HuH-7.5 (cell line): ENCODE measurements around the gene PLA2G2E.
"Not testable (repeated sequence)": the region's sequence is repeated elsewhere in the genome, so short reads cannot be mapped to it uniquely, and the experiment has no call there.

Source experiments
- DNase-seq: peaks from one replicate; pipeline ENCODE4 v3.0.0; 2011; ENCODE audit warnings: low spot score

PLA2G2E gene

DNA sequence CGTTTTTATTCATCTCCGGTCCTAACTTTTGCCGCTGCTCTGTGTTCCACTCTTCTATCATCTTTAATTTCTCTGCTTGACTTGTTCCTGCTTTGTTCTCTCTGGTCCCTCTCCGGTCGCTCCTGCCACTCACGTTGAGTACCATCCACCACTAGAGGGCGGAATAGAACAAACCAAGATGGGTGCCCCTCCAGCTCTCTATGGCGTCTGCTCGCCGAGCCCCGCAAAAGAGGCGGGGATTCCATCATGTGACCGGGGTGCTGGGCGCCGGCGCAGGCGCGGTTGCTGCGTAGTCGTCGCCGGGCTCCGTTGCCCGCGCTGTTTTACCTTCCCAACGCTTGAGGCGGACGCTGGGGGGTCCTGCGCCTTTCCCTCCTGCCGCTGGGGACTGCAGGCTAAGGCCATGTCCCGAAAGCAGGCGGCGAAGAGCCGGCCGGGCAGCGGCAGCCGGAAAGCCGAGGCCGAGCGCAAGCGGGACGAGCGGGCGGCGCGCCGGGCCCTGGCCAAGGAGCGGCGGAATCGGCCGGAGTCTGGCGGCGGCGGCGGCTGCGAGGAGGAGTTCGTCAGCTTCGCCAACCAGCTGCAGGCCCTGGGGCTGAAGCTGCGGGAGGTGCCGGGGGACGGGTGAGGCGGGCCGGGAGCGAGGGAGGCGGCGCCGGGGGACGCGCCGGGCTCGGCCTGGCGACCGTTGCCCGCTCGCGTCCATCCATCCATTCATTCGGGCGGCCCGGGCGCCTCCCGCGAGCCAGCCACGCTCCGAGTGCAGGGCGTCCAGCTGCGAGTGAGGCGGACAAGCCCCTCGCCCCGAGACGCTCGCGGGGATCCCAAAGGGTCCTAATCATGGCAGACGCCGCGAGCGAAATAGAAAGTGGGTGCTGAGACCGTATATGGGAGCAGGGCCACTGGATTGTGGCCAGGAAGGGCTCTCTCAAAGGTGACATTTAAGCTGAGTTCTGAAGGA lies 41.0 kb downstream of the PLA2G2E start, which contains the start of gene OTUD3:
Gene OTUD3, plus strand, starts transcription at position 285 of the 961 bp plus-strand sequence. Its CDS starts 119 bp downstream, at position 404.
- peak; percentile 85 for DNase-seq

DNA sequence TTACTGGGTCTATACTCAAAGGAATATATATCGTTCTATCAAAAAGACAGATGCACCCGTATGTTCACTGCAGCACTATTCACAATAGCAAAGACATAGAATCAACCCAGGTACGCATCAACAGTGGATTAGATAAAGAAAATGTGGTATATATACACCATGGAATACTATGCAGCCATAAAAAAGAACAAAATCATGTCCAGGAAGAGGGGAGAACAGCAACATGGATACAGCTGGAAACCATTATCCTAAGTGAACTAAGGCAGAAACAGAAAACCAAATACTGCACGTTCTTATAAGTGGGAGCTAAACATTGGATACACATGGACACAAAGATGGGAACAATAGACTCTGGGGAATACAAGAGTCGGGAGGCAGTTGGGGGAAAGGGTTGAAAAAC lies 42.6 kb downstream of the PLA2G2E start:
- DNase-seq = not testable (repeated sequence)

DNA sequence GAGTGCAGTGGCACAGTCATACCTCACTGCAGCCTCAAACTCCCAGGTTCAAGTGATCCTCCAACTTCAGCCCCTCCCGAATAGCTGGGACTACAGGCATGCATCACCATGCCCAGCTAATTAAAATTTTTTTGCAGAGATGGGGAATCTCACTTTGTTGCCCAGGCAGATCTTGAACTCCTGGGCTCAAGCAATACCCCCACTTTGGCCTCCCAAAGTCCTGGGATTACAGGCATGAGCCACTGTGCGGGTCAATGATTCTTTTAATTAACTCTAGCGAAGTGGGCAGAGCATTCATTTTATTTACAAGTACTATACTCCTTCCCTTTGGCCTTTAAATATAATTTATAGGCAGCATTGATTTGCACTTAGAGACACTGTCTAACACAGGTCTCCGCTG lies 43.8 kb downstream of the PLA2G2E start:
- no peak for DNase-seq

DNA sequence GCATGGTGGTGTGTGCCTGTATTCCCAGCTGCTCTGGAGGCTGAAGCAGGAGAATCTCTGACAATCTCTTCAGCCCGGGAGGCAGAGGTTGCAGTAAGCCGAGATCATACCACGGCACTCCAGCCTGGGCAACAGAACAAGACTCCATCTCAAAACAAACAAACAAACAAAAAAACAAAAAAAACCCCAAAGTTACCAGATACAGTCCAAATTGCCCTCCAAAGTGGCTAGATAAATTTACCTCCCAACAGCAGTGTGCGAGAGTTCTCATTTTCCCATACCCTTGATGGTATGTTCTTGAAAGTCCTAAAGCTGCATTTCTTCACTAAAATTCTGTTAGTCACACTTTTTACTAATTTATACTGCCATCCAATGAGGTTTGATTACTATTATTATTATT lies 44.2 kb downstream of the PLA2G2E start:
- DNase-seq = no peak

DNA sequence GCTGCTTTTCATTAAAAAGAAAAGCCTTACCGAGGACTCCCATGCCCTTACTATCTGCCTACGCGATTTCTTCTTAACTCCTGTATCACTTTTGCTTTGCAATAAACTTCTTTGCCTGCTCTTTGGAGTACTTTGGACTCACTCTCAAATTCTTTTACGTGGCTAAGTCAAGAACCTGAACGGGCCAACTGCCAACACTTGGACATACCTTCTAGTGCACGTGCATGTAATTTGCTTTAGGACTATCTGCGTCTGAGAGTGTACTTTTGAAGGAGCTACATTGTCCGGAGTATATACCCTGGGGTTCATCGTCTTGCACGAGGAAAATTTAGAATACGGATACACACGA lies 44.8 kb downstream of the PLA2G2E start:
- DNase-seq = no peak

DNA sequence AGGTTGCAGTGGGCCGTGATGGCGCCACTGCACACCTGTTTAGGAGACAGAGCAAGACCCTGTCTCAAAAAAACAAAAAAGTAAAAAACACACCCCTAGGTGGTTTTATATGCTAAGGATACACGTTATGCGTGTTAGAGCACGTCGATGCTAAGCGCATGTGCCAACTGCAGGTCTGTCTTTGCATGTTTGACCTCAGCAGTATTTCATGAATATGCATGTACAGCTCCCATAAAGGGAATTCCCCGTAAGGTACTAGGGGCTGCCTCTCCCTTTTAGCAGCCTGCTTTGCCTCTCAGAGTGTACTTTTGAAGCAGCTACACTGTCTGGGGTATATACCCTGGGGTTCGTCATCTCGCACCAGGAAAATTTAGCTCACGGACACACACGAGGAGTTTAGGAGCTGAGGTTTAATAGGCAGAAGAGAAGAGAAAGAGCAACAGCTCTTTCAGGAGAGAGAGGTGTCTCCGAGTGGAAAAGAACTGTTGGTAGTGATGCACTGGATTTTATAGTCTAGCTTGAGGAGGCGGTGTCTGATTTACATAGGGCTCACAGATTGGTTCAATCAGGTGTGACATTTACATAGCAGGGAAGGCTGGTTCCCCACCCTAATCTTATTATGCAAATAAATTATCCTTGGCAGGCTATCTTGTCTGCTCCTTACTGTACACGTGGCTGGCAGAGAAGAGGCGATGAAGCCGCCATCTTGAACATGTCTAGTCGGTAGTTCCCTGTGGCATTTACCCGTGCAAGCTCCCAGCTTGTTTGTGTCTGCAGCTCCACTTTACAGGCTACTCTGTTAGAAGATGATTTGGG lies 45.4 kb downstream of the PLA2G2E start:
- DNase-seq = no peak

DNA sequence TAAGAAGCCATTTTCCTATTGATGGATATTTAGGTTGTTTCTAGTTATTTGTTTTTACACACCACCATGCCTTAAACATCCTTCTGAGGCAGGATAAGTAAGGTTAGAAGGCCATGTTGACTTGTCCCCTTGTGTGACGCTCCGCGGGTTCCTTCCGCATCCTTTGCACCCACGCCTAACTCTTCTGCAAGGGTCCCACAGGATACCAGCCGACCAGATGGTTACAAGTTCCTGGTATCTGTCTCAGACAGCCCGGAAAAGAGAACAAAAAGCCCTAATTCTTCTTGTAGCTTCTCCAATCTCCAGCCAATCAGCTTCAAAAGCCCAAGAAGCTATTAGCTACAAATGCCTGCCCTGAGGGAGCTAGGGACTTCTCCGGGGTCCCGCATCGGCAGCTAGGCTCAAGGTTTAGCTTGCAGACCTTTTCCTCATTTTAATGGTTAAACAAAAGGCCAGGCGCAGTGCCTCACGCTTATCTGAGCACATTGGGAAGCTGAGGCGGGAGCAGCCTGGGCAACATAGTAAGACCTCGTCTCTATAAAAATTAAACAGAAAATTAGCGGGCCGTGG lies 46.2 kb downstream of the PLA2G2E start:
- DNase-seq = no peak

DNA sequence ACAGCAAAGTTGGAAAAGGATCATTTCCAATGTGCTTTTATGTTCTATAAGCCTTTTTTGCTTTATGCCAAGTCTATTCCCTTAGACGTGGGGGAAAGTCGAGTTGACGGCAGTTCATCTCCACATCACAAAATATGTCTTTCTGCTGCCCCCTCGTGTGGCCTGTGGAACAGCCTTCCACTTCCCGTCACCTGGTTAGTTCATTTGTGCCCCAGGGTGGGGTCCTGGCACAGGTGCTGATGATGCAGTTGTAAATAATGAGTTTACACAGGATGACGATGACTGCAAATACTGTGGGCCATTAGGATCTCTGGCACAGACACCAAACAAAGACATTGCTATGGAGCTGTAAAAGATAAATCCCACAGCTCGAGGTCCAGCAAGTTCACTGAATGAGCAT lies 51.2 kb downstream of the PLA2G2E start:
- peak; percentile 19 for DNase-seq
